ENCODE results near the gene HOXA10.

The HOXA10 gene

DNA sequence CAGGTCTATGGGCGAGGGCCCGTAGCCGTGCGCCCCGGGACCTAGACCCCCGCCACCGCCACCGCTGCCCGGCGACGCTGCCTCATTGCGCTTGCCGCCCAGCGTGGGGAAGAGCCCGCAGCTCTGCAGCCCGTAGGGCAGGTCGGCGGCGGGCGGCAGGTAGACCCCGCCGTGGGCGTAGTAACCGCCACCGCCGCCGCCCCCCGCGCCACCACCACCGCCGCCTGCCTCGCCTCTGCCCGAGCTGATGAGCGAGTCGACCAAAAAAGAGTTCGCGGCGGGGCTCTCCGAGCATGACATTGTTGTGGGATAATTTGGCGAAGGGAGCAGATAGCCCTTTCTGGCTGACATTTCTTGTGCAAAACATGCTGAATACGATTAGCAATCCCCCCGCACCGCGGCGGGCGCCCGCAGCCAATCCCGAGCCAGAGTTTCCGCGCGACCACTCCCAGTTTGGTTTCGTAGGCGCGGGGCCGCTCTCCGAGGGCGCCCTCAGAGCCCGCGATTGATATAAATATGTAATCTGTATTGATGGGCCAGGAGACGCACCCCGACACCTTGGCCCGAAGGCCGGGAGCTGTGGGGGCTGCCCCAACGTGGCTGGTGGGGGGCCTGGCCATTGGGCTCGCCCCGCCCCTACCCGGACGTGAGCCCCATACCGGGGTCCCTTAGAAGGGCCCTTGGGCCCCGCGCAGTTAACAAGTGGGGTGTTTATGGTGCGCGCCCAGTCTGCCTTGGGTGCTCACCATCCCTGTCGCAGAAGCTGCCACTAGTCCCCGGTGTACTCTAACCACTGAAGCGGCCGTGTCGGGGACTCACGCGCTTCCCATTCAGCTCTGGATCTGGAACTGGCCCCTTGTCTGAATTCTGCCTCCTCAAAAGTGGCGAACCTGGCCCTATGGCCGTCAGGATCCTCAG, at the start of gene HOXA10:
TSS of gene HOXA10 (minus strand) at position 365 of the 918 bp plus-strand sequence. CDS start at position 351, 14 bp downstream.
- no peak for DNase-seq

DNA sequence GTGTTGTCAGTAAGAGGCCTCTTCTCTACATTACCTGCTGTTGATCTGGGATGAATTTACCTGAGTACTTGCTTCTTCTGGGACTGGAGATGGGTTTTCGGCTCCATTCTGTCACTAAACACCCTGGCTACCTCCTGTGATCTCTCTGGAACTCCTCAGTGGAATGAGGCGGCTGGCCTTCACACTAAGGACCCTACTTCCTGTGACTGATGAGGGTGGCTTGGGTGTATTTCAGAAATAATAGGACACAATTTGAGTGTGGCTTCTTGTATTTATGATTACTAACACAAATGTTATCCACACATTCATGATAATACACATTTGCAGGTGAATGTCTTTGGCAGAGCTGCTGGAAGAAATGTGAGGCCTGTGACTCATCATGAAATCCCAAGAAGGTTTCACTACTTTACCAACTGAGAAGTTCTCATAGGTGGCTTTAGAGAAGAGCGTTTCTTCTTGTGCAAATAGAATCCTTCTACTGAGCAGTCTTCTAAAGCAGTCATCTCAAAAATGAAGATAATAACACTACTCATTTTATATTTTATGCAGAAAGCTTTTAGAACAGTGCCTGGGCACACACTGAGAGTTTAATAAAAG, 47.2 kb upstream of the HOXA10 start:
- no peak for DNase-seq

DNA sequence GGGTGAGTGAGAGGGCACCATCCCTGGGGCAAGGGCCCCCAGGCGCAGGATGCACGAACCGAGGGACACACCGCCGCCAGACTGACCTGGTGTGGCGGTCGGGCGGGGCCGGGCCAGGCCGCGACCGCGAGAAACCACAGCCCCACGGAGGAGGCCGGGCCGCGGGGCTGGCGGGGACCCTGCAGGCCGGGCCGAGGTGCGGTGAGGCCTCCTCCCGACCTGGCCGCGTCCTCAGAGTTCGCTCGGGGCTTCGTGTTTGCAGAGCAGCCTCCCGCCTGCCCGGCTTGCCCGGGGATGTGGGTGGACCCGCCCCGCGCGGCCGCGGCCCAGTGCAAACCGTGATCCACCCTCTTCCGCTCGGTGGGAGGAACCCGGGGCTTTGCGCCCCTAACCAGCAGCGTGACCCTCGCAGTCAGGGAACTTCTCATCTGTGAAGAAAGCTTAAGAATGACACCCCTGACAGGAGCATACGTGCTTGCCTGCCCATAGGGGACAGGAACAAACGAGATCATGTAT, 46.4 kb upstream of the HOXA10 start:
- DNase-seq, result no peak

DNA sequence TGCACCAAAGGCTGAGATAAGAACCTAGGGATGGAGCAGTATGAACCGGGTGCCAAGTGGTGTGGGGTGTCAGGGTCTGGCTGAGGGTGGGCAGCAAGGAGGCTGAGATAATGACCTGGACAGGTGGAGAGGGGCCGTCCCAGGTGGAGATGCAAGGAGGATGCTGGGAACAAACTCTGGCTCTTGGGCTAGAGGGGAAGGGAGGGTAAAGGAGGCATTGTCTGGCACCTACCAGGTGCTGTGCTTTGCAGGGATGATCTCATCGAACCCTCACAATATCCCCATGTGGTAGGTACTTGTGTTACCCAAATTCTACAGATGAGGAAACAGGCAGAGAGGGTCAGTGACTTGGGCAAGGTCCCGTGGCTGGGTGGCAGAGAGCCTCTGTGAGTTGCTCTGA, 45.7 kb upstream of the HOXA10 start:
- DNase-seq, result no peak

DNA sequence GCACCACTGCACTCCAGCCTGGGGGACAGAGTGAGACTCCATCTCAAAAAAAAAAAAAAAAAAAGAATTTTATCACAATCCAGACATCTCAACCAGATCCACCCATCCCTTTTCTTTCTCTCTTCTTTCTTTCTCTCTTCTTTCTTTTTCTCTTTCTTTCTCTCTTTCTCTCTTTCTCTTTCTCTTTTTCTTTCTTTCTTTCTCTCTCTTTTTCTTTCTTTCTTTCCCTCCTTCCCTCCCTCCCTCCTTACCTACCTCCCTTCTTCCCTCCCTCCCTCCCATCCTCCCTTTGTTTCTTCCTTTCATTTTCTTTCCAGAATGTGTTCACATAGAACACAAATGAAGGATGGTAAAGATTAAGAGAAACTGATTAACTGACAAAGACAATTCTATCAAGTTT, 43.8 kb upstream of the HOXA10 start:
- no peak for DNase-seq

DNA sequence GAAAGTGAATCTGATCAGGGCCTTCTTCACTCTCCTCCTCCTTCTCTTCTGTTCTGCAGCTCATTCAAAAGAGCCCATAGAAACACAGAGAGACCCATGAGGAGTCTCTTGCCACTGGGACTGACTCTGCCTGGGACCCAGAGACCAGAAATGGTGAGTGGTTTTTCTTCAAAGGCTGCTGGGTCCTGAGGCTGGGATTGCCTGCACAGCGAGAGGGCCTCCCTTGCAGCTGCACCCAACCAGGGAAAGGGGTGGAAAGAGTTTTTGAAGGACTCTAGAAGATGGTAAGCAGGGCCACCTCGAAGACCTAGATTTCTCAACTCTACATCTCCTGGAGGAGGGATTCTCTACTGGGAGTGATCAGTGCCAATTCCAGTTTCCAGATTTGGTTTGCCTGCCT, 41.2 kb upstream of the HOXA10 start:
- DNase-seq, result no peak

DNA sequence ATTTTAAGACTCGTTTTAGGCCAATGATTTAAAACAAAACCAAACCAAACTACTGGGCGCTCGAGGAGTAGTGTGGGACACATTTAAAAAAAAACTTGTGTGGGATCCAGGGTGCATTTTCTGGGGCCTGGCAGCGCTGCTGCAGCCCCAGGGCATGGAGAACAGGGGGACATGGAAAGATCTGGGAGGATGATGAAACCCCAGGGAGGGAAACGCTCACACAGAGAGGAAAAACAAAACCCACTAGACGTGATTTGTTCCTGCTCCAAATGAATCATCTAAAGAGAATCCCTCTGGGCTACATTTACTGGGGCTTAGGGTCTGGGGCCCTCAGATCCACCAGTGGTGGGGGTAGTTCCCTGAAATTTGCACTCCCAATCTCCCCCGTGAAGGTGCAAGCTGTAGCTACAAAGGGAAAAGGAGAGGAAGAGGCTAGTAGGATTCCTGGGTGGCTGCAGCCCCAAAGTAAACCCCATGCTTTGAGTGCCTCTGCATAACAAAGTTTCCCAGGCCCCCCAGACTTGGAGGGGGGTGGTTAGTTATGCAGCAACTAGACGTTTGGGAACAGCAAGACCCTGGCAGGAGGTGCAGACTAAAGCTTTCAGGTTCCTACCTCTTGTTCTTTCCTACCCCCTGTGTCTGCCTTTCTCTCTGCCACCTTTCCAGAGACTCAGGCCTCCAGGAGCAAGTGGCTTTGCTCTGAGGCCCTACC, 40.3 kb upstream of the HOXA10 start:
- no peak for DNase-seq

DNA sequence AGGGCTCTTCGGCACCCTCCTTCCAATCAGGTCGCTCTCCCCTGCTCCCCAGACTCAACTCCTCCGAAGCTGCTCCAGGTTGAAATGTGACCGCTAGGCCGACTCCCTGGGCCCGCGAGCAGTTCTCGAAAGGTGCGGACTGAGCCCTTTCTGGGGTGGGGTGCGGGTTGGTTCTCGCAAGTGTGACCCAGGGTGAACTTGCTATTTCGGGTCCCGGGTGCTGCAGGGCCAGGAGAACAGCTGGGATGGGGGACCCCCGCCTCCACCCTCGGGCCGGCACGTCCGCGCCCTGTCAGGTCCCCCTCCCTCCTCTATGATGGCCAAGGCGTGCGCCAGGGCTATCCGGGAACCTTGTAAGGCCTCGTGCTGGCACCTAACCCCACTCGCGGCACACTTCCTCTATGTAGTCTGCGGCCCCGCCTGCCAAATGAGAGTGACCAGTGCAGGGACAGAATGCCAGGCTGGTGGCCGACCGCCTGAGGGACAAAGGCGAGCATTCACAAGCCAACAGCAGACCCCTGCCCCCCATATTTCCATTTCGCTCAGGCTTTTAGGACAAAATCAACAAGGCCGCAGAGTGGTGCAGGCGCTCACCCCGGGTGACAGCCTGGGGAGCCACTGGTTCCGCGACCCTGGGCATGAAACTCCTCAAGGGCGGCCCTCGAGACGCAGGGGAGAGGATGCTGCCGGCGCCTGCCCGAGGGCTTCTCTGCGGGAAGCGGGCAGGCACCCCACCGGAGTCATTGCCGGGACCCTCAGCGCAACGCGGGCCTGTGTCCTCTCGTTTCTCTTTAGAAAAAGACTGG, 39.5 kb upstream of the HOXA10 start:
- no peak for DNase-seq

DNA sequence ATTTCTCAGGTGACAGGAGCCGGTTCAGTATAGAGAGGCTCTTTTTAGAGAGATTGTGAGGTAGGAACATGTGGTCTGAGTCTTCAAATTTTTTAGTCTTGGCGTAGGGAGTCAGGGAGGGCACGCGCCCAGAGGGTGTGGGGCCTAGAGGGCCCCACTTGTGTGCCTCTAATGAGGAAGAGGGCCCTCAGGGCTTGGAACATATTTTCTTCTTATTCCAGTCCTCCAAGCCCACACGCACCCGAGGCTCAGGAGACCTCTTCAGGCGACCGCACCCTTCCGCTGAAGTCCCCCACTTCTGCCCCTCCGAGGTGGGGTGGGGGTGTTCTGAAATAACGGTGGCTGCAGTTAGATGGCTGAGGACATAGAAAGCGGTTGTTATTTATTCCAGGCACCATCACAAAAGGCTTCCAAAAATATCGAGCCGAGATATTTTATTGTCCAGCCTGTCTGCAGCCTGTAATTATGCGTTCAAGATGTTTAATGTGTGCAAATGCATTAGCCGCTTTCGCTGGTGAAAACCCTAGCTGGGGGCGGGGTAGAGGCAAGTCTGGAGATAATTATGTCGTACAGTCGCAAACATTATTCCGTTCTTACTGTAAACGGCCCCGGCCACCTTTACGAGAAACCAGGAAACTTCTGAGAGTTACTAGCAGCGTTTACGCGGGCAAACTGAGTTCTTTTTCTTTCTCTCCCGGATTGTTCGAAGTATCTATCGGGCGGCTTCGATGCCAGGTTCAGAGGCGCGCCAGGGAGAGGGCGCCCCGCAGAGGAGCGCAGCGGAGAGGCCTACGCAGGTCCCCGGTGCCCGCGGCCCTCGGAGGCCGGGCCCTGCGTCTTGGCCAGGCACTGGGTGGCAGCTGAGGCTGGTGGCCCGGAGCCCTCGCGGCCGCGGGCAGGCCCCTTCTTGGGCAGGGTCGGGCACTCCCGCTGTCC, 38.6 kb upstream of the HOXA10 start:
- no peak for DNase-seq

DNA sequence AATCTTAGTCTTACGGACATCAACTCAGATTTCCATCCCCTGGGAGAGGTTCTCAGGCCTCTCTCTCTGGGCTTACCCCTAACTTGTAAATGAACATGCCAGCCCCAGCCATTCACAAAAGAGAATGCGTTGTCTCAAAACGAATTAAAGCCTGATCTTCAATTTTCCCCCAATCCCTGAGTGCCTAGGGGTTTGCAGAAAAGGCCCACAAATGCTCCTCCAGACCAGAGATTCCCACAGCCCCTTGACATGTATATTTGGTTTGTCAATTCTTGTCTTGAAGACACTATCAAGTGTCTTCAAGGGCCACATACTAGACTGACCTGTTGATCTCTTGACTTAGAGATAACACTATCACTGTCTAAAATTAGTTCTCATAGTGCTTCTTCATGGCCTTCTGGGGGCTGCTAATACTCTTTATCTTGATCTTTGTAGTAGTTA, 37.7 kb upstream of the HOXA10 start:
- DNase-seq, result no peak

DNA sequence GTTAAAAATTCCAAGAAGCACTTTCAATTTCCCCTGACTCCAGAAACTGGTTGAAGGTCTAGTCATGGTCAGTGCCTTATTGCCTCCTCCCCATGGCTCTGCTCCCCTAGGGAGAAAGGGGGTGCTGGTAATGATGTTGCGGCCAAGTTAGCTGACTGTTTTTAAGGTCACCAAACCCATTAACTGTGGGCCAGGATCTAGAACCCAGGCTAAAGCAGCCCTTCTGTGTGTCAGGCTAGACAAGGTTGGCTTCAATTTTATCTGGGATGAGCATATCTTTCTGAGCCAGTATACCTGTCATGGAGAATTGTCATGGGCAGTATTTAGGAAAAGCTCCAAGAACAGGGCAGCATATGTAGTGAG, 36.9 kb upstream of the HOXA10 start:
- no peak for DNase-seq

DNA sequence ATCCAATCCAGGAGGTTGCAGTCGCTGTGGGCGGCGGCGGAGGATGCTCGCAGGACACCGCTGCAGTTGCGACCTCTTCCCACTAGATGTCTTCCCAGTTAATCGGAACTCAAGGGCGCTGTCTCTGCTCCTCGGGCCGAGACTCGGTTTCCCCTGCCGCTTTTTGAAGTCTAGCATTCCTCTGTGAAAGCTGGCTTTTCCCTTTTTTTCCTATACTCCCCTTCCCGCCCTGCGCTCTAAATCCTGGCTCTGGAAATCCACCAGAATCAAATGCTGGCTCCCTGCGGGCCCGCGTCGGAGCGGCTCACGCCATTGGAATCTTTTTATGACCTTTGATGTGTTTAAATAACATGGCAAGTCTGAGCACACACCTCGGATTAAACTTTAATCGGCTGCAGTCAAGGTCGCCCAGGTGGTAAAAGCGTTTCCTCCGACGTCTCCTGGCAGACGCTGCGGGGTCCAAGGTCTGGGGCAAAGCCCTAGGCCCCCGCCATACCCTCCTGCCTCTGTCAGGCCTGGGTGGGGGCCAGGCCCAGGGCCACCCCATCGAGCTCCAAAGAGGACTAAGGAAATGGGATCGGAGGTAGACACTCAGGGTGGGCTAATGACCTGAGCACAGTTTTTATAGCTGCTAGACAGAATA, 36.4 kb upstream of the HOXA10 start:
- no peak for DNase-seq

DNA sequence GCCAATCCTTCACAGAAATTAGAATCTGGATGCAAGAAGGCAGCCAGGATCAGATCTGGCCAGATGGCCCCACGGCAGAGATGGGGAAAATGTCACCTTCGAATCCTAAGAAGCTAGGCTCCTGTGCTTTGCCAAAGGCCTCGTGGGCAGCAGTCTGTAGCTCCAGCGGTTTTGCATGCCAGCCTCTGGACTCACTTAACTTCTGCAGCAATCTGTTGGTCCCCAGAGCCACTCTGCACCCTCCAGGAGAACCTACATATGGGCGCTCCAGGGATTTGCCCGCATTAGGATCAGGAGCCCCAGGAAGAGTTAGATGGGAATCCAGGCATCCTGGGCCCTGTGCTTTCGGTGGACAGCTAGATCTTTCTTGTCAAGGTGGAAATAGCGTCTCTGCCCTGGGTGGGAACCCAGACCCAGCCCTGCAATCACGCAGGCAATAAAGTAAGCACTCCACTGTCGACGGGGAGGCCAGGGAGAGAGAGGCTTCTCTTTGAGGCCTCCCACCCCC, 35.9 kb upstream of the HOXA10 start:
- no peak for DNase-seq

DNA sequence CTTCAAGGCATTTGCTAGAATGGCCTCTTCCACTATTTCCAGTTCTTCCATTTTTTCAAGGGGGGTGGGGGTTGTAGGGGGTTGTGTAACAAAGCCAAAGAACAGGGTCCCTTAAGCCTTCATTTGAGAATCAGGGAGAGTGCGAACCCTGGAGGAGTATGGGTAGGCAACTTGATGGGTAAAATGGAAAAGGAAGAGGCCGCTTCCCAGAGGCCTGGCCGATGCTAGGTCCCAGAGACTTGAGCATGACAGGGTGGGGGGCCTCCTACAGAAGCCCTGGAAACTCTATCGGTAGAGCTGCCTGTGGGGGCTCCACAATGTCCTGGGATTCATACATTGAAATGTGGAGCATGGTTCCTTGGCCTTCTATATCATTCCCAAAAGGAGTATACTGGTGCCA, 34.9 kb upstream of the HOXA10 start:
- no peak for DNase-seq

DNA sequence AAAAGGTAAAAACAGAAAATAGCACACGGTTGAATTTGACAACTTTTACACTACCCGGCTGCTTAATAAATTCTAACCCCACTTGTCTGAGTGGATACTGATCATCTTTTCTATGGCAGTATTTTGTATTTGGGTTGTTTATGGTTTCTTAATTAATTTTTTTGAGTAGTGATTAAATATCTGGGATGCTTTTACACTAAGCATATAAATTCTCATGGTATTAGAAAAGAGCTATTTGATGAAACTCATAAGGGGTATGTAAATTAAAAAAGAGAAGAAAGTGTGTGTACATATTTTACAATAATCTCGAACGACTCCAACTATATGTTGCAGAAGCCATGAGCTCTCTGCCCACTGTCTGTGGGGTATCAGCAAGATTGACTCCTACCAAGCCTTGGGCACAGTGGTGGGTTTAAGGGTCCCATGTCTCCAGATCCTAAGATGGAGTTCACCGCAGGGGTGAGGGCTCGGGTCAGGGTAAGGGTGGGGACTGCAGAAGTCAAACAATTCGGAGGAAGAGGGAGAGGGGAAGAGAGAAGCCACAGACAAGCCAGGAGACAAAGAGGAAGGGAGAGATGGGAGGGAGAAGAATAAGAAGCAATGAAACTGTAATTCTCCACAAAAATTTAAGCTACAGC, 33.3 kb upstream of the HOXA10 start:
- DNase-seq, result no peak

DNA sequence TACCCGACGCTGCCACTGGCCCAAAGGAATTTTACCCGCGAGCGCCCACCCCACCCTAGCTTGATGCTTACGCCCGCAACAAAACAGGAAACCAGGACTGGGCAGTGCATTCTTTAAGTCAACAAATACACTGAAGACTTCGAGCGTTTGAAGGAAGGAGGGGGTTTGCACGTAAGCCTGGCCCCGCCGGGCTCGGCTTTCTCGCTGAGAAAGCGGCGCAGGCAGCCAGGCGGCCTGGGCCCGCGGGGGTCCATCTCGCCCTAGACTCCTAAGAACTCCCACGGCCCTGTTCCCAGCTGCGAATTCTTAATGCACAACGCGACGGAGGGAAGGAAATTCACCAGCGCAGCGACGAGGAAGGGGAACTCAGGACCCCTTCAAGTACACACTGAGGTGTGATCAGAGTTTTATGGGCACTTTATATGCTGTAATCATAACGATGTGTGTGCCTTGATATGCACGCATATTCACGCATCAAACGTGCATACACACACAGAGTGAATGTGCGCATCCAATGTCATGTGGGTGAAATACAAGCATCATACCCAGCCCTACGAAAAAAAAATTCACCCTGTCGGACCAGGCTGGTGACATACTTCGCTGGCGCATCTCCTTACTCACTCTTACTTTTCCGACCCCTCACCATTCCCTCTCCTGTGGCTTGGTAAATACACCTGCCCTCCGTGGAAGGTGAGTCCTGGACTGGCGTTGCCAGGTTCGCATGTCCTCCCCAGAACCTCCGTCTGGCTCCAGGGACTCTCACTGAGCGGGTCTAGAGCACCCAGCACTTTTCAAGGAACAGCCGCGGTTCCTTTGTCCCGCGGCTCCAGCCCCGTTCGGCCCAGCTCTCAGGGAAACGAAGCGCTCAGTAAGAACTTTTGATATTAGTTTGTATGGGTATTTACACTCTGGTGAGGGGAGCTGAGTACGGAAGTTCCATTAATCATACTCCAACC, 31.5 kb upstream of the HOXA10 start:
- DNase-seq, result no peak

DNA sequence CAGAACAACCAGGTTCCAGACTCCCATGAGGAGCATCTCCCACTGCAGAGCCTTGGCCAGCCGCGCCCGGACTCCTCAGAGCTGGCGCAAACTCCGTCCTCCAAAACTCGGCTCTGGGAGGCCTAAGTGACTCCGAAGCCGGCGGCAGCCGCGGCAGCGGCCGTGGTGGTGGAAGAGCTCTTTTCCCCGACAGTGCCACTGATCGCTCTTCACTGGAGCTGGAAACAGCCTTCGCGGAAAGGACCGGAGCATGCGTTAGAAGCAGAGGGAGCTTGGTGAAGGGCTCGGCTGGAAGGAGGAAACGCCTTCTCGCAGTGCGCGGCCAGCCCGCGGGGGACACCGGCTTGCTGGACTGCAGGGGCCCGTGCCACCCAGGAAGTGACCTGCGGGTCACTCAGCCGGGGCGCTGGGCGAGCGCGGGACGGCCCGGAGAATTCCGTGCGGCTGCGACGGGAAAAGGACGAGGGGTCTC, 30.8 kb upstream of the HOXA10 start:
- DNase-seq, result no peak

DNA sequence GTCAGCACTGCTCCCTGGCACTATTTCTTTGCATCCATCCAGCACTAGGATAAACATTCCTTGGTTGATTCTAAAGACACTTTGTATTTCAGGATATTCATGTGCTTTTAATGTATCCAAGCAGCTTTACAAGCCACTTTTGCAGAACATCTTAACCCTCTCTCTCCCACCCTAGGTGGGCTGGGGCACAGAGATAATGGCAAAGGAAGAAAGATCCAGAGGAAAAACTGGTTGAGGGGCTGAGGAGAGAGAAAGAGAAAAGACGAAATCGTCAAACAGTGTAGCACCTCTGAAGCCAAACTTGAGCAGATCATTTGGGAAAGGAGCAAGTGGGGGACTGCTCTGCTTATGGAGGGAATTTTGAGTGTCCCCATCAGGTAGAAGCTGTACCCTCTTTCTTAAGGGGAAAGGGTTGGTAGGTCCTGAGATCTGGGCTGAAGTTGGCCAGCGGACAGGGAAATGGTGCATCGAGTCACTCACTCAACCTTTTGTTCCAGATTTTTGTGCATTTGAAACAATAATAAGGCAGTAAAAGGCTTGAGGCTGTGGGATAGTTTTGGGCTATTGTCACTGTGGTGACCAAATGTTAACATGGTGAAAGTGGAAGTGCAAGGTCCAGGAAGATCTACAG, 30.0 kb upstream of the HOXA10 start:
- no peak for DNase-seq
